Keratinocyte (primary cell): ENCODE measurements around the gene MYBPC1. TPM values are rescaled to one million over a fixed set of nuclear protein-coding genes. Genes with fewer than 3 reads are reported as not detected.

Experiments used
- DNase-seq: peaks from one replicate; pipeline ENCODE4 v3.0.0-alpha.2; 2011; ENCODE audit warnings: low read depth, missing footprints, low spot score
- FAIRE-seq: peaks from 2 replicates; lab custom pipeline; 2011; peaks lifted over from hg19 to GRCh38; lab: Jason Lieb, UNC
- H2AFZ ChIP-seq: 2 replicates; pipeline ENCODE4 v1.6.0; 2012; ENCODE audit warnings: low read length, control low read depth, inconsistent platforms; ENCODE audit not compliant: control insufficient read depth
- H3K27ac ChIP-seq: 2 replicates; pipeline ENCODE4 v1.5.1; 2011; ENCODE audit warnings: low read length; ENCODE audit not compliant: control insufficient read depth, insufficient read depth
- H3K27me3 ChIP-seq: 3 replicates; pipeline ENCODE4 v1.6.0; 2011; ENCODE audit warnings: low read length; ENCODE audit not compliant: control insufficient read depth, insufficient read depth; ENCODE audit errors: extremely low read depth
- H3K36me3 ChIP-seq, 2 experiments: 2 replicates in 1 of 2; 3 replicates in 1 of 2; pipeline ENCODE4 v1.5.1; 2011; ENCODE audit warnings: low read length in 2 of 2, mild to moderate bottlenecking in 1 of 2; ENCODE audit not compliant: control insufficient read depth in 2 of 2, insufficient read depth in 2 of 2; ENCODE audit errors: extremely low read depth in 1 of 2
- H3K4me1 ChIP-seq: 3 replicates; pipeline ENCODE4 v1.5.1; 2011; ENCODE audit warnings: low read length; ENCODE audit not compliant: control insufficient read depth, insufficient read depth; ENCODE audit errors: extremely low read depth
- H3K4me2 ChIP-seq: 3 replicates; pipeline ENCODE4 v1.6.0; 2011; ENCODE audit warnings: low read depth, low read length; ENCODE audit not compliant: control insufficient read depth, insufficient read depth; ENCODE audit errors: extremely low read depth
- H3K4me3 ChIP-seq, 3 experiments: fragments of 200-600 bp in 1 of 3; sonication (generic) in 1 of 3; 2 replicates in 2 of 3; 3 replicates in 1 of 3; pipeline ENCODE4 v1.5.1; 2011 to 2016; ENCODE audit warnings: low read length in 3 of 3, mild to moderate bottlenecking in 3 of 3, control low read depth in 2 of 3, inconsistent platforms in 1 of 3, low read depth in 1 of 3, mixed read lengths in 1 of 3, mixed run types in 1 of 3, moderate library complexity in 1 of 3; ENCODE audit not compliant: control insufficient read depth in 2 of 3, insufficient read depth in 2 of 3; ENCODE audit errors: extremely low read depth in 1 of 3
- H3K79me2 ChIP-seq: 2 replicates; pipeline ENCODE4 v1.6.0; 2012; ENCODE audit warnings: low read length; ENCODE audit not compliant: control insufficient read depth, insufficient read depth
- H3K9ac ChIP-seq: 3 replicates; pipeline ENCODE4 v1.6.0; 2011; ENCODE audit warnings: low read length; ENCODE audit not compliant: control insufficient read depth, insufficient read depth; ENCODE audit errors: extremely low read depth
- H3K9me1 ChIP-seq: 3 replicates; pipeline ENCODE4 v1.6.0; 2011; ENCODE audit warnings: low read length; ENCODE audit not compliant: control insufficient read depth, insufficient read depth; ENCODE audit errors: extremely low read depth
- H3K9me3 ChIP-seq: 2 replicates; pipeline ENCODE4 v1.5.1; 2012; ENCODE audit warnings: low read depth, low read length; ENCODE audit not compliant: control insufficient read depth
- H4K20me1 ChIP-seq: 3 replicates; pipeline ENCODE4 v1.6.0; 2011; ENCODE audit warnings: low read length; ENCODE audit not compliant: control insufficient read depth, insufficient read depth; ENCODE audit errors: extremely low read depth
- EZH2 ChIP-seq: IDR thresholded peaks from one replicate; pipeline ENCODE4 v1.6.1; 2012; ENCODE audit warnings: inconsistent platforms, mild to moderate bottlenecking, low read length, moderate library complexity
- dilution Hi-C: fragments of 300-500 bp; cut with MboI; formaldehyde crosslinking; loops from one replicate; pipeline ENCODE4 v1.7.0; 2020; ENCODE audit warnings: low sequenced_read_pairs; ENCODE audit not compliant: extremely low pct_ligation_motif_present
- polyA minus RNA-seq, 3 experiments: library from RNA; depleted of rRNA, polyadenylated mRNA; stranded (reverse); fragments of >200 nt; gene quantifications; 1 replicate in 1 of 3; 2 replicates in 1 of 3; 3 replicates in 1 of 3; pipeline ENCODE4 v1.2.3, GENCODE V29; 2011
- polyA plus RNA-seq, 5 experiments: library from polyadenylated mRNA; depleted of rRNA in 3 of 5; stranded (reverse) in 3 of 5; stranded (forward) in 1 of 5; unstranded in 1 of 5; fragments of >200 nt; gene quantifications; 1 replicate in 1 of 5; 2 replicates in 3 of 5; 3 replicates in 1 of 5; pipeline versions ENCODE4 v1.2.1 to v1.2.3, GENCODE V29; 2011 to 2012; ENCODE audit warnings: missing spikeins in 2 of 5, low read depth in 1 of 5, low replicate concordance in 1 of 5
- TF ChIP-seq, protein P1 (sequence below), 3 experiments: IDR thresholded peaks in 1 of 3; conservative IDR thresholded peaks in 1 of 3; optimal IDR thresholded peaks in 1 of 3; 2 replicates in 2 of 3; 3 replicates in 1 of 3; pipeline versions ENCODE3 to v1.5.1; 2011; ENCODE audit warnings: low read length in 3 of 3, mild to moderate bottlenecking in 3 of 3, moderate library complexity in 2 of 3, control low read depth in 1 of 3, inconsistent platforms in 1 of 3; ENCODE audit not compliant: insufficient read depth in 2 of 3; ENCODE audit errors: extremely low read depth in 1 of 3

Gene MYBPC1
- not detected in 3 replicates for polyA plus RNA-seq
- polyA plus RNA-seq (2011; ENCODE audit: low read depth), result not detected
- polyA plus RNA-seq (2011; cell fraction: cytosol; rRNA removed), result not detected in 2 replicates
- not detected in 2 replicates for polyA plus RNA-seq (2011; cell fraction: nucleus; rRNA removed)
- polyA plus RNA-seq (2012; ENCODE audit: low replicate concordance), result not detected in 2 replicates
- polyA minus RNA-seq, result not detected in 3 replicates
- not detected for polyA minus RNA-seq (2011; cell fraction: cytosol; rRNA and poly(A)+ RNA removed)
- polyA minus RNA-seq (2011; cell fraction: nucleus; rRNA and poly(A)+ RNA removed), result not detected in 2 replicates

GRCh38 chr12:101594700-101595099 is at the start of gene MYBPC1:
MYBPC1 (plus strand) TSS chr12:101594971; CDS start chr12:101595071, 100 bp downstream.
- TF ChIP-seq, protein P1, sequence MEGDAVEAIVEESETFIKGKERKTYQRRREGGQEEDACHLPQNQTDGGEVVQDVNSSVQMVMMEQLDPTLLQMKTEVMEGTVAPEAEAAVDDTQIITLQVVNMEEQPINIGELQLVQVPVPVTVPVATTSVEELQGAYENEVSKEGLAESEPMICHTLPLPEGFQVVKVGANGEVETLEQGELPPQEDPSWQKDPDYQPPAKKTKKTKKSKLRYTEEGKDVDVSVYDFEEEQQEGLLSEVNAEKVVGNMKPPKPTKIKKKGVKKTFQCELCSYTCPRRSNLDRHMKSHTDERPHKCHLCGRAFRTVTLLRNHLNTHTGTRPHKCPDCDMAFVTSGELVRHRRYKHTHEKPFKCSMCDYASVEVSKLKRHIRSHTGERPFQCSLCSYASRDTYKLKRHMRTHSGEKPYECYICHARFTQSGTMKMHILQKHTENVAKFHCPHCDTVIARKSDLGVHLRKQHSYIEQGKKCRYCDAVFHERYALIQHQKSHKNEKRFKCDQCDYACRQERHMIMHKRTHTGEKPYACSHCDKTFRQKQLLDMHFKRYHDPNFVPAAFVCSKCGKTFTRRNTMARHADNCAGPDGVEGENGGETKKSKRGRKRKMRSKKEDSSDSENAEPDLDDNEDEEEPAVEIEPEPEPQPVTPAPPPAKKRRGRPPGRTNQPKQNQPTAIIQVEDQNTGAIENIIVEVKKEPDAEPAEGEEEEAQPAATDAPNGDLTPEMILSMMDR (optimal IDR thresholded peaks at IDR 0.05 in 1 of 3, IDR thresholded peaks at IDR 0.05 in 1 of 3, conservative IDR thresholded peaks at IDR 0.05 in 1 of 3; ENCODE audit: extremely low read depth in 1 of 3, insufficient read depth in 2 of 3, low read length in 3 of 3), result no peak
- no peak for TF ChIP-seq EZH2
- dilution Hi-C loops, result no loop called here
- DNase-seq, result no peak
- H3K79me2 ChIP-seq, result no peaks in the 10 kb centered on the region
- H2AFZ ChIP-seq, result no peak within 1 kb of the TSS
- no peak for FAIRE-seq
- H3K36me3 ChIP-seq, result no peaks in the 10 kb centered on the region
- no peaks in the 10 kb centered on the region for H3K27me3 ChIP-seq
- H3K27ac ChIP-seq, result no peak within 1 kb of the TSS
- H3K4me3 ChIP-seq, result no peak within 1 kb of the TSS
- no peaks in the 10 kb centered on the region for H3K4me1 ChIP-seq
- no peak within 1 kb of the TSS for H3K9ac ChIP-seq
- H3K9me1 ChIP-seq, result no peaks in the 10 kb centered on the region
- H3K9me3 ChIP-seq, result no peaks in the 10 kb centered on the region
- H3K4me2 ChIP-seq, result no peak within 1 kb of the TSS
- H4K20me1 ChIP-seq, result no peaks in the 10 kb centered on the region

DNA sequence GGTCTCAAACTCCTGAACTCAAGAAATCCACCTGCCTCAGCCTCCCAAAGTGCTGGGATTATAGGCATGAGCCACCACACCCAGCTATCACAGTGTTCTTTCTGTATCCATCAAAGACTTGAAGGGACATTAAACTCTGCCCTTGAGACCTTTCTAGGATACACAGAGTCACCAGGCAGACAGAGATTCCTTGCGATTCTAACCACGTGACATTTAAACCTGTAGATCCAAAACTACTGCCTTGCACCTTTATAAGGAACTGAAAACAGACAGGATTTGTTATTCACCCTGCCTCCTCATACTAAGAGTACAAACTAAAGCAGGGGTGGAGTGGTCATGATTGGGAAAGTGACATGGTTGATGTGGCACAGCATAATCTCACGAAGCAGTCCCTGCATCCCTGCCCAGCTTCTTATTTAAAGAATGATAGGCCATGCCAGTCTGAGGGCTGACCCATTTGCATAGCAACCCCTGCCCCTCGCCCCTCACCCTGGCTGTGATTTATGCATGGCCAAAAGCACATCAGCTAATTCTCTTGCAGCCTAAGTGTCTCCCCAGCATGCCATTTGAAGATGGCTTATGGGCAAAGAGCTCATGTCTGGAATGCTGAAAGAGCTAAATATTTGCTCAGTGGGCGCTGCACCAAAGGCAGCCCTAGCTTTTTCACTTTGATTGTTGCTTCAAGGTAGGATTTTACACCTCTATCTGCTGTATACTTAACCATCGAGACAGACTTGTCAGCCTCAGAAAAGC is 43.2 kb upstream of the MYBPC1 start:
- no peaks in the 10 kb centered on the region for H3K9me1 ChIP-seq
- no peaks in the 10 kb centered on the region for H3K4me1 ChIP-seq
- H3K27me3 ChIP-seq, result no peaks in the 10 kb centered on the region
- no peak overlapping the region for H3K4me3 ChIP-seq
- H3K9me3 ChIP-seq, result no peaks in the 10 kb centered on the region
- no peaks in the 10 kb centered on the region for H3K36me3 ChIP-seq
- H2AFZ ChIP-seq, result no peak overlapping the region
- TF ChIP-seq, protein P1 (optimal IDR thresholded peaks at IDR 0.05 in 1 of 3, IDR thresholded peaks at IDR 0.05 in 1 of 3, conservative IDR thresholded peaks at IDR 0.05 in 1 of 3; ENCODE audit: extremely low read depth in 1 of 3, insufficient read depth in 2 of 3, low read length in 3 of 3), result no peak
- no peak for TF ChIP-seq EZH2
- no peak overlapping the region for H3K9ac ChIP-seq
- H3K4me2 ChIP-seq, result no peak overlapping the region
- FAIRE-seq, result no peak
- DNase-seq, result no peak
- H3K79me2 ChIP-seq, result no peaks in the 10 kb centered on the region
- no peaks in the 10 kb centered on the region for H4K20me1 ChIP-seq
- H3K27ac ChIP-seq, result no peak overlapping the region
- dilution Hi-C loops, result no loop called here
